ENCODE measurements around the gene C2orf72. TPM values are rescaled to one million over a fixed set of nuclear protein-coding genes. Genes with fewer than 3 reads are reported as not detected.

Gene C2orf72
- total and polyA plus RNA-seq, 2 of the 13 experiments (the other 11 are each of a cell fraction or from before 2014, with no cell fraction given), result 147 to 203 TPM

- Histone ChIP-seq H3K4me2 (ENCODE audit: low read depth, low read length) (no peak overlapping the region), H4K20me1 (ENCODE audit: insufficient read depth, low read length) (no peaks in the 10 kb centered on the region), H2AFZ (ENCODE audit: low read length) (no peak overlapping the region), H3K27ac (ENCODE audit: extremely low read length, insufficient read depth, low read length) (no peak overlapping the region), H3K79me2 (ENCODE audit: insufficient read depth, low read length) (no peaks in the 10 kb centered on the region), H3K4me1 (ENCODE audit: insufficient read depth, low read length) (peaks cover 36% of the 10 kb centered on the region), H3K27me3 (ENCODE audit: control insufficient read depth in 1 of 2, insufficient read depth in 2 of 2, low read length in 2 of 2) (peaks cover 4 to 35% of the 10 kb centered on the region in 2 experiments; a peak in 3 of 5 replicates), H3K4me3 (replicated peaks in 1 of 3; ENCODE audit: insufficient read depth in 1 of 3, low read depth in 2 of 3, low read length in 3 of 3) (no peak overlapping the region), H3K9me3 (ENCODE audit: low read length) (no peaks in the 10 kb centered on the region), H3K9ac (ENCODE audit: insufficient read depth, low read depth, low read length) (no peak overlapping the region), H3K36me3 (replicated peaks in 1 of 2; ENCODE audit: control insufficient read depth in 1 of 2, insufficient read depth in 2 of 2, low read length in 2 of 2) (no peaks in the 10 kb centered on the region)
- CTCF ChIA-PET (ENCODE audit: low intra/inter-chr PET ratio, low total read pairs), result no interaction called here
- WGBS (ENCODE audit: low lambda C conversion rate), result 64% methylated on average over 21 of the region's 21 CpGs
- no peak for FAIRE-seq
- no peak for DNase-seq (ENCODE audit: low spot score)
- in situ Hi-C loops (cut with HindIII; ENCODE audit: extremely low pct_ligation_motif_present, low pct_unique_long_range_greater_than_20kb) (loop anchor here (5.0 kb wide), 2 partner anchors 87 to 167 kb away; no protein-coding TSS in a partner anchor), intact Hi-C loops (cut with micrococcal nuclease; ENCODE audit: unreplicated experiment) (no loop called here)
- POLR2A ChIA-PET, result no interaction called here
- no peak for TF ChIP-seq ZNF615 (CRISPR knock-in tag; IDR thresholded peaks at IDR 0.05; ENCODE audit: borderline replicate concordance)
- TF ChIP-seq ZNF564 (CRISPR knock-in tag; IDR thresholded peaks at IDR 0.05), result no peak
- TF ChIP-seq JDP2 (CRISPR knock-in tag; IDR thresholded peaks at IDR 0.05; ENCODE audit: borderline replicate concordance), result no peak
- TF ChIP-seq HNRNPK (IDR thresholded peaks at IDR 0.05; ENCODE audit: low read depth, low read length, poor library complexity, severe bottlenecking), result no peak
- no peak for TF ChIP-seq ZNF251 (CRISPR knock-in tag; IDR thresholded peaks at IDR 0.05)
- TF ChIP-seq FOXA3 (CRISPR knock-in tag; IDR thresholded peaks at IDR 0.05), result no peak
- no peak for TF ChIP-seq SSRP1 (CRISPR knock-in tag; IDR thresholded peaks at IDR 0.05)
- TF ChIP-seq ZNF256 (CRISPR knock-in tag; conservative IDR thresholded peaks at IDR 0.05), result no peak
- no peak for TF ChIP-seq ZNF282 (IDR thresholded peaks at IDR 0.05; ENCODE audit: partially characterized antibody)
- TF ChIP-seq ZNF784 (CRISPR knock-in tag; IDR thresholded peaks at IDR 0.05; ENCODE audit: borderline replicate concordance), result no peak
- TF ChIP-seq ZSCAN29 (CRISPR knock-in tag; conservative IDR thresholded peaks at IDR 0.05), result no peak
- no peak for TF ChIP-seq ZNF275 (CRISPR knock-in tag; IDR thresholded peaks at IDR 0.05; ENCODE audit: borderline replicate concordance)
- no peak for TF ChIP-seq HNRNPUL1 (IDR thresholded peaks at IDR 0.05; ENCODE audit: low read depth, low read length)
- TF ChIP-seq PTBP1 (IDR thresholded peaks at IDR 0.05; ENCODE audit: low read depth, low read length, poor library complexity, severe bottlenecking), result no peak
- TF ChIP-seq CEBPB (IDR thresholded peaks at IDR 0.05; ENCODE audit: borderline replicate concordance, low read depth, low read length), result no peak
- no peak for TF ChIP-seq CAMTA2 (CRISPR knock-in tag; IDR thresholded peaks at IDR 0.05; ENCODE audit: borderline replicate concordance)
- TF ChIP-seq CCDC6 (CRISPR knock-in tag; IDR thresholded peaks at IDR 0.05), result no peak
- BruUV-seq (replicated peaks), result no TSS peak
- ATAC-seq, result no peak
Measured at GRCh38 chr2:230989731-230990130, 47.6 kb upstream of the C2orf72 start.

Data from HepG2 (cell line).